SK-N-DZ (cell line): ENCODE measurements around the gene PHOX2A.

ENCODE experiments used
- DNase-seq: peaks from one replicate; pipeline ENCODE4 v3.0.0-alpha.2; 2015; ENCODE audit warnings: low spot score

PHOX2A gene

GRCh38 chr11:72249961-72250360 lies 6.0 kb upstream of the PHOX2A start:
- DNase-seq: no peak

GRCh38 chr11:72247584-72247983 lies 3.6 kb upstream of the PHOX2A start:
- no peak for DNase-seq

GRCh38 chr11:72245263-72245816 lies 1.4 kb upstream of the PHOX2A start:
- DNase-seq: no peak

GRCh38 chr11:72244361-72245262 lies 636 bp upstream of the PHOX2A start:
- DNase-seq: peak; percentile 97

GRCh38 chr11:72243173-72244059 lies 560 bp downstream of the PHOX2A start:
- no peak for DNase-seq

GRCh38 chr11:72242141-72242540 lies 1.8 kb downstream of the PHOX2A start:
- no peak for DNase-seq

- DNase-seq: no peak
Observed at GRCh38 chr11:72241291-72241781, 2.6 kb downstream of the PHOX2A start.

GRCh38 chr11:72240461-72241290 lies 3.3 kb downstream of the PHOX2A start:
- no peak for DNase-seq

GRCh38 chr11:72239849-72240460 lies 4.0 kb downstream of the PHOX2A start:
- no peak for DNase-seq

- peak; percentile 78 for DNase-seq
Observed at GRCh38 chr11:72239313-72239848, 4.6 kb downstream of the PHOX2A start.

GRCh38 chr11:72238492-72239312 lies 5.3 kb downstream of the PHOX2A start:
- DNase-seq: peak; percentile 76

GRCh38 chr11:72238040-72238450 lies 5.9 kb downstream of the PHOX2A start:
- DNase-seq: peak; percentile 96

GRCh38 chr11:72237112-72237931 lies 6.7 kb downstream of the PHOX2A start:
- peak; percentile 87 for DNase-seq

GRCh38 chr11:72236774-72237111 lies 7.2 kb downstream of the PHOX2A start:
- DNase-seq: peak; percentile 80

- peak; percentile 65 for DNase-seq
Observed at GRCh38 chr11:72236083-72236697, 7.8 kb downstream of the PHOX2A start.

- DNase-seq: no peak
Observed at GRCh38 chr11:72235351-72236057, 8.5 kb downstream of the PHOX2A start.

- no peak for DNase-seq
Observed at GRCh38 chr11:72234920-72235319, 9.1 kb downstream of the PHOX2A start.

GRCh38 chr11:72234514-72234830 lies 9.5 kb downstream of the PHOX2A start:
- no peak for DNase-seq
